Measurements from ENCODE around the gene OTOG. TPM values are rescaled to one million over a fixed set of nuclear protein-coding genes. Genes with fewer than 3 reads are reported as not detected.

OTOG gene
- total RNA-seq, 1 experiment from 2014 or later, result not detected

DNA sequence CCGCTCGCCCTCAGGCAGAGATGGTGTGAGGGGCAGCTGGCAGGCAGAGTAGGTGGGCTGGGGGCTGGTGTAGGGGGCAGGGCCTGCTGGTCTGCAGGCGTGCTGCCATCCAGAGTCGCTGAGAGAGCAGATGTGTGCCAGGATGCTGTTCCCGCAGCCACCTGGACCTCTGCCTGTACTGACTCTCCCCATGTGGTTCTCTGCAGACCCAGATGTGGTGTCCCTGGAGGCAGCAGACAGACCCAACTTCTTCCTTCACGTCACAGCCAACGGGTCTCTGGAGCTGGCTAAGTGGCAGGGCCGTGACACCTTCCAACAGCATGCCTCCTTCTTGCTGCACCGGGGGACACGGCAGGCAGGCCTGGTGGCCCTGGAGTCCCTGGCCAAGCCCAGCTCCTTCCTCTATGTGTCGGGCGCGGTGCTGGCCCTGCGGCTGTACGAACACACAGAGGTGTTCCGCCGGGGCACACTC, 58.6 kb downstream of the OTOG start:
- Histone ChIP-seq H3K36me3 (ENCODE audit: low read depth, low read length) (no peaks in the 10 kb centered on the region), H3F3A (ENCODE audit: low read length, unreplicated experiment) (no peaks in the 10 kb centered on the region), H3K9me3 (ENCODE audit: low read length) (no peaks in the 10 kb centered on the region), H3K27ac (ENCODE audit: low read length) (no peak overlapping the region), H3K4me2 (ENCODE audit: low read length) (no peak overlapping the region), H3K9me2 (replicated peaks; ENCODE audit: low read length) (no peaks in the 10 kb centered on the region), H3K4me3 (ENCODE audit: low read length) (no peak overlapping the region), H4K20me1 (ENCODE audit: low read length) (no peaks in the 10 kb centered on the region), H3K27me3 (ENCODE audit: low read length) (no peaks in the 10 kb centered on the region), H2AFZ (ENCODE audit: low read length) (no peak overlapping the region), H3K4me1 (ENCODE audit: insufficient read depth, low read length) (no peaks in the 10 kb centered on the region), H3K9ac (ENCODE audit: low read length) (no peak overlapping the region), H3K79me2 (ENCODE audit: low read length) (no peaks in the 10 kb centered on the region)
- DNase-seq (no peak), ATAC-seq (no peak)
- ChIA-PET POLR2A (ENCODE audit: unreplicated experiment) (no interaction called here), CTCF (no interaction called here)
- intact Hi-C loops (cut with micrococcal nuclease), result no loop called here
- TF ChIP-seq EZH2 (IDR thresholded peaks at IDR 0.05; ENCODE audit: low read length, unreplicated experiment), result no peak
- TF ChIP-seq, protein P1, sequence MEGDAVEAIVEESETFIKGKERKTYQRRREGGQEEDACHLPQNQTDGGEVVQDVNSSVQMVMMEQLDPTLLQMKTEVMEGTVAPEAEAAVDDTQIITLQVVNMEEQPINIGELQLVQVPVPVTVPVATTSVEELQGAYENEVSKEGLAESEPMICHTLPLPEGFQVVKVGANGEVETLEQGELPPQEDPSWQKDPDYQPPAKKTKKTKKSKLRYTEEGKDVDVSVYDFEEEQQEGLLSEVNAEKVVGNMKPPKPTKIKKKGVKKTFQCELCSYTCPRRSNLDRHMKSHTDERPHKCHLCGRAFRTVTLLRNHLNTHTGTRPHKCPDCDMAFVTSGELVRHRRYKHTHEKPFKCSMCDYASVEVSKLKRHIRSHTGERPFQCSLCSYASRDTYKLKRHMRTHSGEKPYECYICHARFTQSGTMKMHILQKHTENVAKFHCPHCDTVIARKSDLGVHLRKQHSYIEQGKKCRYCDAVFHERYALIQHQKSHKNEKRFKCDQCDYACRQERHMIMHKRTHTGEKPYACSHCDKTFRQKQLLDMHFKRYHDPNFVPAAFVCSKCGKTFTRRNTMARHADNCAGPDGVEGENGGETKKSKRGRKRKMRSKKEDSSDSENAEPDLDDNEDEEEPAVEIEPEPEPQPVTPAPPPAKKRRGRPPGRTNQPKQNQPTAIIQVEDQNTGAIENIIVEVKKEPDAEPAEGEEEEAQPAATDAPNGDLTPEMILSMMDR (conservative IDR thresholded peaks at IDR 0.05; ENCODE audit: low read depth, low read length), result no peak
- no peak for TF ChIP-seq EZH2phosphoT487 (IDR thresholded peaks at IDR 0.05; ENCODE audit: borderline replicate concordance, low read length)
- BruUV-seq (replicated peaks), result no TSS peak

DNA sequence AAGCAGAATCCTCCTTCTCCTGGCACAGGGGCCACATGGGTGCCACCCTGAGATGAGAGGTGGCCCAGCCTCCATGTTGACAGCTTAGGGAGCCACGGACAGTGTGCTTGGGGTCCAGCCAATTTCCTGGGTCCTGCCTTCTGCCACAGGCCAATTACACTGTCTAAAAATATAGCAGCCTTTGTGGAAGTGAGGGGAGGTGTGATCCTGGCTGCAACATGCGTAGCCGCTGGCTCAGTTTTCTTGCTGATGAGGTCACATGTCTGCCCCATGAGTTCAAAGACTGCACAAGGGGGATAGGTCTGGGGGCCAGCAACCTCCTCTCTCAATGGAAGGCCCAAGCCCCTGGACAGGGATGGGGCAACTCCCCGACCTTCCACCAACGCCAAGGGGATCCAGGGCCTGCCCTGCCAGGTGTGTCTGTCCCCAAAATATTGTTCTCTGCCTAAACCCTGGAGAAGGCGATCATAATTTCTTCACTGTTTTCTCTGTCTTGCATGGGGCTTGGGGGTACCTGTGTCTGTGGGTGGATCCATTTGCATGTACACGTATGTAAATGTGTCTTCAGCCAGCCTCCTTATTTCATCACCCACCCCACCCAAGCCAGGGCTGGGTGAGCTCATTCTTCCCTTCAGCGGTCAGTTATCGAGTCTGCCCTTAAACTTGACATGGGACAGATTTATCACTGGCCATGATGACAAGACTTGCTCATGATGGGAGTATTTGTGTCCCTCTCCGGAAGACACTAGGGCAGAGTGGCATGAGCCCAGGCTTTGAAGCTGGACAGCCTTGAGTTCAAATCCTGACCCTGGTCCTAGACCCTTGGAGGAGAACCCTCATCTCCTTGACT, 59.4 kb downstream of the OTOG start:
- BruUV-seq (replicated peaks), result no TSS peak
- no peaks in the 10 kb centered on the region for H3K9me3 ChIP-seq (ENCODE audit: low read length)
- ChIA-PET CTCF (no interaction called here), POLR2A (ENCODE audit: unreplicated experiment) (no interaction called here)
- no peaks in the 10 kb centered on the region for H3K36me3 ChIP-seq (ENCODE audit: low read depth, low read length)
- TF ChIP-seq EZH2phosphoT487 (IDR thresholded peaks at IDR 0.05; ENCODE audit: borderline replicate concordance, low read length), result no peak
- TF ChIP-seq, protein P1 (conservative IDR thresholded peaks at IDR 0.05; ENCODE audit: low read depth, low read length), result no peak
- no peak for TF ChIP-seq EZH2 (IDR thresholded peaks at IDR 0.05; ENCODE audit: low read length, unreplicated experiment)
- H2AFZ ChIP-seq (ENCODE audit: low read length), result no peak overlapping the region
- no peaks in the 10 kb centered on the region for H3F3A ChIP-seq (ENCODE audit: low read length, unreplicated experiment)
- H3K27ac ChIP-seq (ENCODE audit: low read length), result no peak overlapping the region
- intact Hi-C loops (cut with micrococcal nuclease), result no loop called here
- H3K79me2 ChIP-seq (ENCODE audit: low read length), result no peaks in the 10 kb centered on the region
- no peak for DNase-seq
- ATAC-seq, result no peak
- no peaks in the 10 kb centered on the region for H3K27me3 ChIP-seq (ENCODE audit: low read length)
- H3K9ac ChIP-seq (ENCODE audit: low read length), result no peak overlapping the region
- no peak overlapping the region for H3K4me3 ChIP-seq (ENCODE audit: low read length)
- no peaks in the 10 kb centered on the region for H4K20me1 ChIP-seq (ENCODE audit: low read length)
- H3K4me1 ChIP-seq (ENCODE audit: insufficient read depth, low read length), result no peaks in the 10 kb centered on the region
- no peak overlapping the region for H3K4me2 ChIP-seq (ENCODE audit: low read length)
- H3K9me2 ChIP-seq (replicated peaks; ENCODE audit: low read length), result no peaks in the 10 kb centered on the region

DNA sequence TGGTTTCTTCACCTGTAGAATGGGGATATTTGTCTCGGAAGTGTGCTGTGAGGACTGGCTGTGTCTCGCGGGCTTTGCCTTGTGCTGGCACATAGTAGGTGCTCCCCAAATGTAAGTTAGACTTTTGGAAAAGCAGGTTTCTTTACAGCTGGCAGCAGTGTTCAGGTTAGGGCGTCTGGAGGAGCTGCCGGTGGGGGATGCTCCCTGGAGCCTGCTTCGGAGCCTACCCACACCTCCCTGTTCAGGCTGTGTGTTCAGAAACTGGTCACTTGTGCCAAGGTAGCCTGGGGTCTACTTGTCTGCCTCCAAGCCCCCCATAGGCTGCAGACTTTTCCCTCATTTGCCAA, 60.0 kb downstream of the OTOG start:
- ATAC-seq (no peak), DNase-seq (no peak)
- no peak overlapping the region for H2AFZ ChIP-seq (ENCODE audit: low read length)
- H4K20me1 ChIP-seq (ENCODE audit: low read length), result no peaks in the 10 kb centered on the region
- H3K4me1 ChIP-seq (ENCODE audit: insufficient read depth, low read length), result no peaks in the 10 kb centered on the region
- no peaks in the 10 kb centered on the region for H3K79me2 ChIP-seq (ENCODE audit: low read length)
- ChIA-PET POLR2A (ENCODE audit: unreplicated experiment) (no interaction called here), CTCF (no interaction called here)
- H3K4me2 ChIP-seq (ENCODE audit: low read length), result no peak overlapping the region
- no TSS peak for BruUV-seq (replicated peaks)
- intact Hi-C loops (cut with micrococcal nuclease), result no loop called here
- H3K36me3 ChIP-seq (ENCODE audit: low read depth, low read length), result no peaks in the 10 kb centered on the region
- H3K27me3 ChIP-seq (ENCODE audit: low read length), result no peaks in the 10 kb centered on the region
- TF ChIP-seq EZH2 (IDR thresholded peaks at IDR 0.05; ENCODE audit: low read length, unreplicated experiment), result no peak
- TF ChIP-seq EZH2phosphoT487 (IDR thresholded peaks at IDR 0.05; ENCODE audit: borderline replicate concordance, low read length), result no peak
- TF ChIP-seq, protein P1 (conservative IDR thresholded peaks at IDR 0.05; ENCODE audit: low read depth, low read length), result no peak
- H3K9ac ChIP-seq (ENCODE audit: low read length), result no peak overlapping the region
- H3K9me2 ChIP-seq (replicated peaks; ENCODE audit: low read length), result no peaks in the 10 kb centered on the region
- H3K27ac ChIP-seq (ENCODE audit: low read length), result no peak overlapping the region
- no peak overlapping the region for H3K4me3 ChIP-seq (ENCODE audit: low read length)
- H3F3A ChIP-seq (ENCODE audit: low read length, unreplicated experiment), result no peaks in the 10 kb centered on the region
- H3K9me3 ChIP-seq (ENCODE audit: low read length), result no peaks in the 10 kb centered on the region
